ENCODE results near the gene NOD1. TPM values are rescaled to one million over a fixed set of nuclear protein-coding genes. Genes with fewer than 3 reads are reported as not detected.

The NOD1 gene
- total RNA-seq, 4 donors from 2014 or later = 9.2 to 22.1 (median 12.7) TPM

GRCh38 chr7:30430276-30430675 lies 48.3 kb downstream of the NOD1 start:
- Histone ChIP-seq H3K4me1 (no peaks in the 10 kb centered on the region), H3K4me3 (no peak overlapping the region), H3K27ac (no peak overlapping the region), H3K36me3 (no peaks in the 10 kb centered on the region), H3K27me3 (no peaks in the 10 kb centered on the region), H3K9me3 (no peaks in the 10 kb centered on the region)
- intact Hi-C loops (cut with DNase I; ENCODE audit: low total_unique reads) = no loop called here
- TF ChIP-seq CTCF (IDR thresholded peaks at IDR 0.05) (no peak), POLR2A (IDR thresholded peaks at IDR 0.05) (no peak)
- no peak for DNase-seq

- H3K36me3 ChIP-seq = no peaks in the 10 kb centered on the region
- H3K27me3 ChIP-seq = no peaks in the 10 kb centered on the region
- no peak overlapping the region for H3K4me3 ChIP-seq
- H3K27ac ChIP-seq = no peak overlapping the region
- no peaks in the 10 kb centered on the region for H3K4me1 ChIP-seq
- DNase-seq = no peak
- intact Hi-C loops (cut with DNase I; ENCODE audit: low total_unique reads) = no loop called here
- no peaks in the 10 kb centered on the region for H3K9me3 ChIP-seq
- TF ChIP-seq POLR2A (IDR thresholded peaks at IDR 0.05) (no peak), CTCF (IDR thresholded peaks at IDR 0.05) (no peak)
Observed at GRCh38 chr7:30429156-30429530, 49.4 kb downstream of the NOD1 start.

GRCh38 chr7:30428246-30429155 lies 50.1 kb downstream of the NOD1 start:
- no peaks in the 10 kb centered on the region for H3K36me3 ChIP-seq
- no peak overlapping the region for H3K27ac ChIP-seq

GRCh38 chr7:30427296-30428070 lies 51.1 kb downstream of the NOD1 start:
- Histone ChIP-seq H3K27ac (no peak overlapping the region), H3K36me3 (no peaks in the 10 kb centered on the region), H3K9me3 (no peaks in the 10 kb centered on the region), H3K4me1 (no peaks in the 10 kb centered on the region), H3K4me3 (no peak overlapping the region), H3K27me3 (no peaks in the 10 kb centered on the region)
- DNase-seq = no peak
- TF ChIP-seq CTCF (IDR thresholded peaks at IDR 0.05) = no peak
- no peak for TF ChIP-seq POLR2A (IDR thresholded peaks at IDR 0.05)
- intact Hi-C loops (cut with DNase I; ENCODE audit: low total_unique reads) = no loop called here

More at GRCh38 chr7:30428246-30429155, 50.1 kb downstream of the NOD1 start:
- TF ChIP-seq POLR2A (IDR thresholded peaks at IDR 0.05) (no peak), CTCF (IDR thresholded peaks at IDR 0.05) (no peak)
- DNase-seq = no peak
- no peaks in the 10 kb centered on the region for H3K27me3 ChIP-seq
- H3K4me3 ChIP-seq = no peak overlapping the region
- H3K4me1 ChIP-seq = no peaks in the 10 kb centered on the region
- intact Hi-C loops (cut with DNase I; ENCODE audit: low total_unique reads) = no loop called here
- H3K9me3 ChIP-seq = no peaks in the 10 kb centered on the region

GRCh38 chr7:30424506-30424905 lies 54.1 kb downstream of the NOD1 start:
- H3K4me1 ChIP-seq = no peaks in the 10 kb centered on the region
- H3K4me3 ChIP-seq = no peak overlapping the region
- DNase-seq = no peak
- TF ChIP-seq CTCF (IDR thresholded peaks at IDR 0.05) = no peak
- no peak for TF ChIP-seq POLR2A (IDR thresholded peaks at IDR 0.05)
- H3K27me3 ChIP-seq = no peaks in the 10 kb centered on the region
- no peaks in the 10 kb centered on the region for H3K36me3 ChIP-seq
- intact Hi-C loops (cut with DNase I; ENCODE audit: low total_unique reads) = no loop called here
- H3K27ac ChIP-seq = no peak overlapping the region
- no peaks in the 10 kb centered on the region for H3K9me3 ChIP-seq
